Suprapubic skin (tissue), 4 donors: ENCODE data around the gene ATP2A3. TPM values are rescaled to one million over a fixed set of nuclear protein-coding genes. Genes with fewer than 3 reads are reported as not detected.

Source experiments
- DNase-seq, 2 donors: peaks; one replicate each; pipeline ENCODE4 v3.0.0-alpha.2; 2019; ENCODE audit warnings: low spot score in 2 of 2
- H3K27ac ChIP-seq: fragments of 200-600 bp; sonication (generic); one replicate; pipeline ENCODE4 v1.5.1; 2019
- H3K27me3 ChIP-seq: fragments of 200-600 bp; sonication (generic); one replicate; pipeline ENCODE4 v1.5.1; 2019
- H3K36me3 ChIP-seq: fragments of 200-600 bp; sonication (generic); one replicate; pipeline ENCODE4 v1.5.1; 2019
- H3K4me1 ChIP-seq: fragments of 200-600 bp; sonication (generic); one replicate; pipeline ENCODE4 v1.5.1; 2019
- H3K4me3 ChIP-seq: fragments of 200-600 bp; sonication (generic); one replicate; pipeline ENCODE4 v1.5.1; 2019; ENCODE audit warnings: mild to moderate bottlenecking
- H3K9me3 ChIP-seq: fragments of 200-600 bp; sonication (generic); one replicate; pipeline ENCODE4 v1.5.1; 2019
- CTCF ChIP-seq, 2 donors: fragments of 200-600 bp in 1 of 2; fragments of 450-650 bp in 1 of 2; sonication (generic) in 1 of 2; IDR thresholded peaks; one replicate each; pipeline ENCODE4 v1.5.1; 2016 to 2019; ENCODE audit warnings: antibody characterized with exemption in 2 of 2, mild to moderate bottlenecking in 1 of 2, moderate library complexity in 1 of 2
- EP300 ChIP-seq: sonication (generic); formaldehyde crosslinking; IDR thresholded peaks from one replicate; pipeline ENCODE4 v1.6.1; 2017; ENCODE audit warnings: antibody characterized with exemption
- POLR2A ChIP-seq, 2 donors: fragments of 450-650 bp; IDR thresholded peaks; one replicate each; pipeline ENCODE4 v1.6.1; 2017; ENCODE audit warnings: antibody characterized with exemption in 2 of 2, mild to moderate bottlenecking in 2 of 2, moderate library complexity in 2 of 2
- POLR2AphosphoS5 ChIP-seq, 3 donors: sonication (generic); formaldehyde crosslinking; IDR thresholded peaks; one replicate each; pipeline ENCODE4 v1.6.1; 2017; ENCODE audit warnings: antibody characterized with exemption in 3 of 3
- WGBS: methylation state at CpG from one replicate; pipeline ENCODE4 v1.1.5; 2018; 5-methylcytosine and 5-hydroxymethylcytosine counted together
- total RNA-seq, 4 donors: library from RNA; depleted of rRNA; stranded (reverse); fragments of >200 nt; gene quantifications; one replicate each; pipeline ENCODE4 v1.1.0, GENCODE V29; 2016

ATP2A3 gene
- total RNA-seq, 4 donors from 2014 or later: 22.4 to 61.7 (median 34.7) TPM

DNA sequence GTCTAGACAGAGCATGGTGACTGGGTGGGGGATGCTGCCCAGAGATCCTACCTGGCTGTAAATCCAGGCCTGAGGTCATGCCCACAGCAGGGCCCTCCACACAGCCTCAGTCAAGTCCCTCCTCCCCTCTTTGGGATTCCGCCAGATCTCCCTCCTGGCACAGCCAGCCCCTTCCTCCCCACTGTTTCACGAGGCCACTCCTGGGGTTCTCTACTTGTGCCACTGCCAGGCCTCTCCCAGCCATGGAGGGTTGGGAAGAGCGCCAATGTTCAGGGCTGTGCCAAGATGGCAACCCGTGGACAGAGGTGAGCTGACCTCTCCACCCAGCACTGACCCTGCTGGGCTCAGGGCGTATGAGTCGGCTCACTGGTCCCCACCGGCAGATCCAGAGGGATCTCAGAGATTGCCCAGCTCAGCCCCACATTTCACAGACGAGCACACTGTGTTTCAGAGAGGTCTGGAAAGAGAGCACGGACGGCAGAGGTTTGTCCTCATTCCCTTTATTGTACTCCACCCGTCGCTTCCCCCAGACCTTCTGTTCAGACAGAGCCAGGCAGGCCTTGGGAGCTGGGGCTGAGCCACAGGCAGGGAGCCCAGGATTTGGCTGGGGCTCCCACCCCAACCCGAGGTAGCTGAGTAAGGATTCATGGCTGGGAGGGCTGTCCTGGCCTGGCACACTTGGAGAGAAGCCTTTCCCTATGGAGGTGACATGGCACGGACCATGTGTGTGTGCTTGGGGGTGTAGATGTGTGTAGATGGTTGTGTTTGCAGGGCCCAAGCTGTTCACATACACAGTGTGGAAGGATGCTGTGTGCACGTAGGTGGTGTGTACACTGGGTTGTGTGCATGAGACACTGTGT is 67.9 kb downstream of the ATP2A3 start:
- Histone ChIP-seq H3K27ac (no peak overlapping the region), H3K36me3 (no peaks in the 10 kb centered on the region), H3K9me3 (no peaks in the 10 kb centered on the region), H3K27me3 (no peaks in the 10 kb centered on the region), H3K4me3 (no peak overlapping the region), H3K4me1 (peaks cover 50% of the 10 kb centered on the region)
- WGBS: 52% methylated on average over 5 of the region's 15 CpGs
- no peak for DNase-seq
- TF ChIP-seq EP300 (no peak), CTCF (IDR thresholded peaks at IDR 0.05) (no peak), POLR2AphosphoS5 (IDR thresholded peaks at IDR 0.05) (no peak), POLR2A (IDR thresholded peaks at IDR 0.05) (no peak)

DNA sequence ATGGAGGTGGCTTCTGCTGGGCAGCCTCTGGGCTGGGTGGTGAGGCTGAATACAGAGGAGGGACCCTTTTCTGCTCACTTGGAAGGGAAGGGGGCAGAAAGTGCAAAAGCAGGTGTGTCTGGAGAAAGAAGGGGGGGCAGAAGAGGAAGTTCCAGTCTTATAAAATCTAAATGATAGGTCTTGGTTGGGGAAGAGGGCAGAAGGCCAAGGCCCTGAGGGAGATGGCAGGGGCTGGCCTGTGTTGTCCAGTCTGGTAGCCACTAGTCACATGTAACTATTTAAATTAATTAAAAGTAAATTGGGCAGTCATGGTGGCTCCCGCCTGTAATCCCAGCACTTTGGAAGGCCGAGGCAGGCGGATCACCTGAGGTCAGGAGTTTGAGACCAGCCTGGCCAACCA is 68.9 kb downstream of the ATP2A3 start:
- no peaks in the 10 kb centered on the region for H3K27me3 ChIP-seq
- no peak for DNase-seq
- H3K9me3 ChIP-seq: no peaks in the 10 kb centered on the region
- peak overlapping the region; percentile 77 for H3K27ac ChIP-seq
- H3K4me1 ChIP-seq: peaks cover 60% of the 10 kb centered on the region
- no peak for TF ChIP-seq CTCF (IDR thresholded peaks at IDR 0.05)
- no peak for TF ChIP-seq EP300
- TF ChIP-seq POLR2AphosphoS5 (IDR thresholded peaks at IDR 0.05): no peak
- TF ChIP-seq POLR2A (IDR thresholded peaks at IDR 0.05): no peak
- 87% methylated on average over 3 of the region's 3 CpGs for whole genome bisulfite sequencing
- H3K36me3 ChIP-seq: no peaks in the 10 kb centered on the region
- H3K4me3 ChIP-seq: no peak overlapping the region

DNA sequence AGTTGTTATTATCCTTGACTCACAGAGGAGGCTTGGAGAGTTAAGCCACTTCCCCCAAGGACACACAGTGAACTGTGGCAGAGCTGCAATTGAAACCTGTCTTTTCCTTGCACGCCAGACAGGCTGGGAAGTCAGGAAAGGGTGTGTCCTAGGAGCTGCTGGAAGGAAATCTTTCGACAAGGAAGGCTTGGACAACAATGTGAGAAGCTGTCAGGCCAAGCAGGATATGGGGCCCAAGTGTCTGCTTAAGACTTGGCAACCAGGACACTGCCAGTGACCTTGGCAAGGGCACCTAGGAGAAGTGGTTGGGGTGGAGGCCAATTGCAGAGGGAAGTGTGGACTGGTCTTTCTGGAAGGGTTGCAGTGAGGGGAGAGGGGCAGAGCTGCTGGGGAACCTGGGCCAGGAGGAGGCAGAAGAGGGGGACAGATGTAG is 69.3 kb downstream of the ATP2A3 start:
- TF ChIP-seq POLR2AphosphoS5 (IDR thresholded peaks at IDR 0.05) (no peak), CTCF (IDR thresholded peaks at IDR 0.05) (no peak), POLR2A (IDR thresholded peaks at IDR 0.05) (no peak), EP300 (no peak)
- Histone ChIP-seq H3K27ac (peak overlapping the region; percentile 77), H3K4me1 (peaks cover 64% of the 10 kb centered on the region), H3K36me3 (no peaks in the 10 kb centered on the region), H3K4me3 (no peak overlapping the region), H3K9me3 (no peaks in the 10 kb centered on the region), H3K27me3 (no peaks in the 10 kb centered on the region)
- no peak for DNase-seq
- 15% methylated on average over 2 of the region's 2 CpGs for WGBS

GRCh38 chr17:3894188-3894587 is 70.0 kb downstream of the ATP2A3 start:
- 70% methylated on average over 5 of the region's 5 CpGs for WGBS
- no peak for TF ChIP-seq CTCF (IDR thresholded peaks at IDR 0.05)
- H3K27me3 ChIP-seq: no peaks in the 10 kb centered on the region

DNA sequence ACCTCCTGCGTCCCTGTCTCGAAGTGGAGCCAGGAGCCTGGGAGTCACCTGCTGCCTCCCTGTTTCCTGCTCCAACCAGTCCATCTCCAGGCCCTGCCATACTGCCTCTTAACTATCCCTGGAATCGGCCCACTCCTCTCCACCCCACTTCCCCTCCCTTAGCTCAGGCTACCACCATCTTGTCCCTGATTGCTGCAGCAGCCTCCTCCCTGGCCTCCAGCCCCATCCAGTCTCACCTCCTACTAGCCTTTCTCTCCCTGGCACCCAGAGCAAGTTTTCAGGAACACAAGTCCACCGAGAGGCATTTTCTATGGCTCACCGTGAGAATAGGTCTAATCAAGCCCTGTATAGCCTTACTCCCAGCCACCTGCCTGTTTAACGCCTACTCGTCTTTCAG is 70.5 kb downstream of the ATP2A3 start:
- DNase-seq: no peak
- Histone ChIP-seq H3K4me1 (peaks cover 76% of the 10 kb centered on the region), H3K36me3 (no peaks in the 10 kb centered on the region), H3K9me3 (no peaks in the 10 kb centered on the region), H3K27me3 (no peaks in the 10 kb centered on the region), H3K4me3 (peak overlapping the region; percentile 76), H3K27ac (peak overlapping the region; percentile 77)
- TF ChIP-seq CTCF (IDR thresholded peaks at IDR 0.05): no peak
- 65% methylated on average over 7 of the region's 7 CpGs for WGBS

More at GRCh38 chr17:3894188-3894587, 70.0 kb downstream of the ATP2A3 start:
- H3K27ac ChIP-seq: peak overlapping the region; percentile 77
- DNase-seq: no peak
- no peak overlapping the region for H3K4me3 ChIP-seq
- no peaks in the 10 kb centered on the region for H3K9me3 ChIP-seq
- H3K36me3 ChIP-seq: no peaks in the 10 kb centered on the region
- H3K4me1 ChIP-seq: peaks cover 72% of the 10 kb centered on the region
